OCI-LY3 (cell line): ENCODE results near the gene ADAMTS6.

ENCODE experiments used
- H2AFZ ChIP-seq: fragments of 200-600, 300-600 bp; shearing (Covaris generic); 2 replicates; pipeline ENCODE4 v1.6.0; 2014; ENCODE audit warnings: antibody characterized with exemption, low read depth, low read length
- H3K27ac ChIP-seq: fragments of 200-600, 300-600 bp; sonication (generic); 2 replicates; pipeline ENCODE4 v1.5.1; 2014; ENCODE audit warnings: mild to moderate bottlenecking, low read length, moderate library complexity, mixed read lengths
- H3K27me3 ChIP-seq: fragments of 200-600, 300-600 bp; sonication (generic); 2 replicates; pipeline ENCODE4 v1.6.1; 2014; ENCODE audit warnings: low read depth, low read length, mixed read lengths
- H3K36me3 ChIP-seq: fragments of 200-600, 300-600 bp; sonication (generic); replicated peaks from 2 replicates; pipeline ENCODE3; 2014; ENCODE audit warnings: low read depth, low read length, mixed read lengths
- H3K4me1 ChIP-seq: fragments of 300-600, 200-600 bp; sonication (generic); 2 replicates; pipeline ENCODE4 v1.6.1; 2014; ENCODE audit warnings: low read length, mixed read lengths
- H3K4me2 ChIP-seq: fragments of 200-600, 300-600 bp; sonication (generic); 2 replicates; pipeline ENCODE4 v1.6.1; 2014; ENCODE audit warnings: low read length, mixed read lengths
- H3K4me3 ChIP-seq: fragments of 300-600, 200-600 bp; sonication (generic); 2 replicates; pipeline ENCODE4 v1.5.1; 2014; ENCODE audit warnings: antibody characterized with exemption, mild to moderate bottlenecking, low read length, moderate library complexity
- H3K79me2 ChIP-seq: fragments of 300-600, 200-600 bp; shearing (Covaris generic); 2 replicates; pipeline ENCODE4 v1.6.1; 2014; ENCODE audit warnings: mild to moderate bottlenecking, low read length, mixed read lengths
- H3K9ac ChIP-seq: fragments of 300-600, 200-600 bp; shearing (Covaris generic); 2 replicates; pipeline ENCODE4 v1.6.0; 2014; ENCODE audit warnings: mild to moderate bottlenecking, low read length, moderate library complexity
- H3K9me3 ChIP-seq: fragments of 200-600, 300-600 bp; shearing (Covaris generic); 2 replicates; pipeline ENCODE4 v1.6.1; 2014; ENCODE audit warnings: low read length, mixed read lengths; ENCODE audit not compliant: insufficient read depth
- H4K20me1 ChIP-seq: fragments of 200-600, 300-600 bp; sonication (generic); 2 replicates; pipeline ENCODE4 v1.6.1; 2016; ENCODE audit warnings: low read length, mixed read lengths; ENCODE audit not compliant: insufficient read depth
- CTCF ChIP-seq: fragments of 200-600, 300-600 bp; sonication (generic); IDR thresholded peaks from 2 replicates; pipeline ENCODE4 v1.5.1; 2014; ENCODE audit warnings: antibody characterized with exemption, low read length, low read depth
- EZH2phosphoT487 ChIP-seq: fragments of 200-600 bp; shearing (Covaris generic); IDR thresholded peaks from 2 replicates; pipeline ENCODE4 v1.6.1; 2018; ENCODE audit warnings: antibody characterized with exemption, mixed run types, low read depth

ADAMTS6 gene

GRCh38 chr5:65172486-65173129 is 309.1 kb downstream of the ADAMTS6 start:
- Histone ChIP-seq H3K27ac (no peak overlapping the region), H3K4me1 (no peaks in the 10 kb centered on the region), H3K36me3 (no peaks in the 10 kb centered on the region), H4K20me1 (no peaks in the 10 kb centered on the region), H3K79me2 (no peaks in the 10 kb centered on the region), H3K4me3 (no peak overlapping the region), H3K4me2 (no peak overlapping the region), H3K27me3 (no peaks in the 10 kb centered on the region), H3K9me3 (no peaks in the 10 kb centered on the region), H2AFZ (no peak overlapping the region), H3K9ac (no peak overlapping the region)
- TF ChIP-seq EZH2phosphoT487, result no peak
- no peak for TF ChIP-seq CTCF

- Histone ChIP-seq H3K27me3 (no peaks in the 10 kb centered on the region), H3K9me3 (no peaks in the 10 kb centered on the region), H3K27ac (no peak overlapping the region), H3K79me2 (no peaks in the 10 kb centered on the region), H4K20me1 (no peaks in the 10 kb centered on the region), H3K36me3 (no peaks in the 10 kb centered on the region), H3K4me3 (no peak overlapping the region), H3K9ac (no peak overlapping the region), H2AFZ (no peak overlapping the region), H3K4me2 (no peak overlapping the region), H3K4me1 (no peaks in the 10 kb centered on the region)
- no peak for TF ChIP-seq CTCF
- TF ChIP-seq EZH2phosphoT487, result no peak
These were observed 310.1 kb downstream of the ADAMTS6 start for GRCh38 chr5:65171645-65172044.

- Histone ChIP-seq H3K9ac (no peak overlapping the region), H3K4me3 (no peak overlapping the region), H3K27me3 (no peaks in the 10 kb centered on the region), H3K79me2 (no peaks in the 10 kb centered on the region), H3K36me3 (no peaks in the 10 kb centered on the region), H3K27ac (no peak overlapping the region), H3K4me1 (no peaks in the 10 kb centered on the region), H3K4me2 (no peak overlapping the region), H3K9me3 (no peaks in the 10 kb centered on the region), H4K20me1 (no peaks in the 10 kb centered on the region), H2AFZ (no peak overlapping the region)
- TF ChIP-seq EZH2phosphoT487 (no peak), CTCF (no peak)
These were observed 318.0 kb downstream of the ADAMTS6 start for GRCh38 chr5:65163698-65164097.

- Histone ChIP-seq H3K27ac (no peak overlapping the region), H3K79me2 (no peaks in the 10 kb centered on the region), H3K9ac (no peak overlapping the region), H3K4me2 (no peak overlapping the region), H3K9me3 (no peaks in the 10 kb centered on the region), H2AFZ (no peak overlapping the region), H3K4me3 (no peak overlapping the region), H3K27me3 (no peaks in the 10 kb centered on the region), H3K4me1 (no peaks in the 10 kb centered on the region), H3K36me3 (no peaks in the 10 kb centered on the region), H4K20me1 (no peaks in the 10 kb centered on the region)
- no peak for TF ChIP-seq EZH2phosphoT487
- no peak for TF ChIP-seq CTCF
These were observed 320.1 kb downstream of the ADAMTS6 start for GRCh38 chr5:65161655-65162054.
